HepG2 (cell line): ENCODE results near the gene WIPF2. TPM values are rescaled to one million over a fixed set of nuclear protein-coding genes. Genes with fewer than 3 reads are reported as not detected.

ENCODE experiments used
- ARID5B ChIP-seq: IDR thresholded peaks from 2 replicates; pipeline ENCODE4 v1.4.0; 2020; ENCODE audit warnings: mild to moderate bottlenecking, missing genetic modification reagents
- GPBP1L1 ChIP-seq: sonication (generic); formaldehyde crosslinking; IDR thresholded peaks from 2 replicates; pipeline ENCODE4 v1.5.0; 2020; ENCODE audit warnings: mild to moderate bottlenecking, missing genetic modification reagents
- HNF1A ChIP-seq, 2 experiments: sonication (generic) in 1 of 2; formaldehyde crosslinking in 1 of 2; IDR thresholded peaks; 2 replicates each; pipeline versions ENCODE4 v1.4.0 to v1.6.1; 2016 to 2020; ENCODE audit warnings: borderline replicate concordance in 1 of 2, low read depth in 1 of 2, mild to moderate bottlenecking in 1 of 2, missing genetic modification reagents in 1 of 2
- MAX ChIP-seq: IDR thresholded peaks from 2 replicates; pipeline ENCODE4 v1.6.1; 2012; ENCODE audit warnings: inconsistent platforms
- NFRKB ChIP-seq: fragments of 450-650 bp; IDR thresholded peaks from 2 replicates; pipeline ENCODE4 v1.6.1; 2017
- SMARCE1 ChIP-seq: fragments of 450-650 bp; IDR thresholded peaks from 2 replicates; pipeline ENCODE4 v1.6.1; 2017; ENCODE audit warnings: borderline replicate concordance
- ZNF318 ChIP-seq: sonication (generic); formaldehyde crosslinking; IDR thresholded peaks from 2 replicates; pipeline ENCODE4 v1.4.0; 2020; ENCODE audit warnings: mild to moderate bottlenecking, missing genetic modification reagents
- ZSCAN9 ChIP-seq: IDR thresholded peaks from 2 replicates; pipeline ENCODE4 v1.6.1; 2016; ENCODE audit warnings: borderline replicate concordance
- polyA plus RNA-seq, 8 experiments: library from polyadenylated mRNA; depleted of rRNA in 3 of 8; stranded (reverse) in 7 of 8; unstranded in 1 of 8; fragments of >200 nt; fragmentation: Illumina TruSeq in 4 of 8; extraction: Trizol in 4 of 8; gene quantifications; 2 replicates each; pipeline versions ENCODE4 v1.2.1 to v1.2.3, GENCODE V29; 2011 to 2016; ENCODE audit warnings: low read depth in 4 of 8, missing spikeins in 1 of 8, mixed read lengths in 1 of 8; ENCODE audit not compliant: insufficient read depth in 1 of 8
- total RNA-seq, 5 experiments: library from RNA; depleted of rRNA; stranded (reverse); fragments of >200 nt; fragmentation: Illumina TruSeq; extraction: Trizol; gene quantifications; 2 replicates each; pipeline ENCODE4 v1.2.3, GENCODE V29; 2016; ENCODE audit warnings: low read depth in 1 of 5

Gene WIPF2
- total and polyA plus RNA-seq, 2 of the 13 experiments (the other 11 are each of a cell fraction or from before 2014, with no cell fraction given): 7.2 to 10.8 TPM

GRCh38 chr17:40218740-40219593 is at the start of gene WIPF2 (continued):
- TF ChIP-seq ZNF318 (CRISPR knock-in tag) (peak; percentile 87; the same call in 1 of the 2 replicates), ZSCAN9 (CRISPR knock-in tag) (no peak), NFRKB (peak; percentile 66; the same call in 1 of the 2 replicates), HNF1A (IDR thresholded peaks at IDR 0.05; ENCODE audit: low read depth) (no peak), HNF1A (CRISPR knock-in tag; IDR thresholded peaks at IDR 0.05; ENCODE audit: borderline replicate concordance) (peak; percentile 58; the same call in 1 of the 2 replicates), ARID5B (CRISPR knock-in tag) (peak; percentile 68), SMARCE1 (no peak), GPBP1L1 (CRISPR knock-in tag) (no peak), MAX (peak; percentile 37; the same call in 1 of the 2 replicates)
